Renal cortical epithelial cell (primary cell): Measurements from ENCODE around the gene LINGO1. TPM values are rescaled to one million over a fixed set of nuclear protein-coding genes. Genes with fewer than 3 reads are reported as not detected.

Experiments used
- DNase-seq: peaks from one replicate; pipeline ENCODE4 v3.0.0-alpha.2; 2011; ENCODE audit warnings: low read depth
- total RNA-seq: library from RNA; depleted of rRNA; stranded (reverse); fragments of >200 nt; gene quantifications from 2 replicates; pipeline ENCODE4 v1.2.3, GENCODE V29; 2014

Gene LINGO1
- total RNA-seq, 1 donor from 2014 or later, result not detected

GRCh38 chr15:77656294-77656693 is 23.6 kb upstream of the LINGO1 start:
- DNase-seq, result no peak

GRCh38 chr15:77654975-77655374 is 22.3 kb upstream of the LINGO1 start:
- DNase-seq, result no peak

GRCh38 chr15:77653832-77654480 is 21.2 kb upstream of the LINGO1 start:
- no peak for DNase-seq

- no peak for DNase-seq
These were observed 17.6 kb upstream of the LINGO1 start for GRCh38 chr15:77650265-77650664.

- DNase-seq, result no peak
These were observed 16.9 kb upstream of the LINGO1 start for GRCh38 chr15:77649610-77650009.

GRCh38 chr15:77649017-77649416 is 16.3 kb upstream of the LINGO1 start:
- DNase-seq, result no peak

- DNase-seq, result no peak
These were observed 15.2 kb upstream of the LINGO1 start for GRCh38 chr15:77647961-77648360.

GRCh38 chr15:77646104-77646694 is 13.5 kb upstream of the LINGO1 start:
- DNase-seq, result no peak

- no peak for DNase-seq
These were observed 12.9 kb upstream of the LINGO1 start for GRCh38 chr15:77645602-77646001.

GRCh38 chr15:77644543-77645247 is 12.0 kb upstream of the LINGO1 start:
- DNase-seq, result no peak

GRCh38 chr15:77643764-77644163 is 11.1 kb upstream of the LINGO1 start:
- no peak for DNase-seq

GRCh38 chr15:77642793-77643430 is 10.2 kb upstream of the LINGO1 start:
- DNase-seq, result no peak

- DNase-seq, result no peak
These were observed 9.3 kb upstream of the LINGO1 start for GRCh38 chr15:77641999-77642398.

GRCh38 chr15:77640615-77641014 is 7.9 kb upstream of the LINGO1 start:
- no peak for DNase-seq

- no peak for DNase-seq
These were observed 6.7 kb upstream of the LINGO1 start for GRCh38 chr15:77639431-77639830.

GRCh38 chr15:77637851-77638692 is 5.4 kb upstream of the LINGO1 start:
- no peak for DNase-seq

- DNase-seq, result no peak
These were observed 3.5 kb upstream of the LINGO1 start for GRCh38 chr15:77636209-77636608.

GRCh38 chr15:77634266-77634962 is 1.7 kb upstream of the LINGO1 start:
- peak; percentile 32 for DNase-seq

- no peak for DNase-seq
These were observed 1.2 kb upstream of the LINGO1 start for GRCh38 chr15:77633913-77634265.

GRCh38 chr15:77633134-77633912 is 611 bp upstream of the LINGO1 start:
- peak; percentile 35 for DNase-seq
